ENCODE data around the gene KIAA0930.

DNA sequence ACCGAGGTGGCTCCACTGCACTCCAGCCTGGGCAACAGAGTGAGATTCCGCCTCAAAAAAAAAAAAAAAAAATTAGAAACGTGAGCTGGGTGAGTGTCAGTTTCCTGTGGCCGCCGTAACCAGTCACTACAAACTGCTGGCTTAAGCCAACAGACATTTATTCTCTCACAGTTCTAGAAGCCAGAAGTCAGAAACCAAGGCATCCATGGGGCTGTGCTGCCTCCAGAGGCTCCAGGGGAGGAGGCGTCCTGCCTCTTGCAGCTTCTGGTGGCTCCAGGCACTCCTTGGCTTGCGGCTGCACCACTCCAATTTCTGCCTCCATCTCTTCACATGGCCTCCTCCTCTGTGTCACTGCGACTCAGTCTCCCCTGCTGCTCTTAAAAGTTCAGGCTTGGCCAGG, 11.1 kb upstream of the KIAA0930 start:
- TF ChIP-seq SETDB1 (IDR thresholded peaks at IDR 0.05; ENCODE audit: insufficient read length, low read length) (no peak), ZNF274 (IDR thresholded peaks at IDR 0.05; ENCODE audit: low read length) (no peak), ZNF274 (tag by site-specific recombination; IDR thresholded peaks at IDR 0.05; ENCODE audit: borderline replicate concordance) (no peak), ZNF350 (tag by site-specific recombination; IDR thresholded peaks at IDR 0.05) (no peak), REST (tag by site-specific recombination; IDR thresholded peaks at IDR 0.05) (no peak), ZNF121 (tag by site-specific recombination; IDR thresholded peaks at IDR 0.05) (no peak), ZNF24 (tag by site-specific recombination; IDR thresholded peaks at IDR 0.05) (no peak), ZNF184 (tag by site-specific recombination; IDR thresholded peaks at IDR 0.05) (no peak)
